HCT116 (cell line): ENCODE measurements around the gene THOC6.
A peak's percentile ranks its signal among the peaks of the same experiment; 100 is the strongest.

ENCODE experiments used
- EGR1 ChIP-seq: IDR thresholded peaks from 2 replicates; pipeline ENCODE4 v1.6.1; 2012; ENCODE audit warnings: low read depth
- EZH2 ChIP-seq: fragments of 200-600 bp; sonication (generic); IDR thresholded peaks from 2 replicates; pipeline ENCODE4 v1.6.1; 2017; ENCODE audit warnings: antibody characterized with exemption, mixed run types
- FOSL1 ChIP-seq: IDR thresholded peaks from 2 replicates; pipeline ENCODE4 v1.6.1; 2012; ENCODE audit warnings: low read depth
- POLR2A ChIP-seq: IDR thresholded peaks from 2 replicates; pipeline ENCODE4 v1.7.0; 2011; ENCODE audit warnings: borderline replicate concordance; ENCODE audit not compliant: insufficient read depth, insufficient read length; ENCODE audit errors: extremely low read depth
- RAD21 ChIP-seq: IDR thresholded peaks from 2 replicates; pipeline ENCODE4 v1.6.1; 2012; ENCODE audit warnings: low read depth, mild to moderate bottlenecking
- SP1 ChIP-seq: IDR thresholded peaks from 2 replicates; pipeline ENCODE4 v1.6.1; 2012; ENCODE audit warnings: low read depth
- SRF ChIP-seq: IDR thresholded peaks from 2 replicates; pipeline ENCODE4 v1.6.1; 2012; ENCODE audit warnings: low read depth
- TF ChIP-seq, protein P1 (sequence below), 3 experiments: fragments of 200-600 bp in 1 of 3; sonication (generic) in 1 of 3; IDR thresholded peaks in 2 of 3; conservative IDR thresholded peaks in 1 of 3; 2 replicates each; pipeline ENCODE4 v1.5.1; 2012 to 2017; ENCODE audit warnings: low read depth in 2 of 3, low read length in 2 of 3, antibody characterized with exemption in 1 of 3, borderline replicate concordance in 1 of 3, control low read depth in 1 of 3, mild to moderate bottlenecking in 1 of 3, mixed read lengths in 1 of 3, mixed run types in 1 of 3, moderate library complexity in 1 of 3; ENCODE audit not compliant: insufficient read depth in 1 of 3

DNA sequence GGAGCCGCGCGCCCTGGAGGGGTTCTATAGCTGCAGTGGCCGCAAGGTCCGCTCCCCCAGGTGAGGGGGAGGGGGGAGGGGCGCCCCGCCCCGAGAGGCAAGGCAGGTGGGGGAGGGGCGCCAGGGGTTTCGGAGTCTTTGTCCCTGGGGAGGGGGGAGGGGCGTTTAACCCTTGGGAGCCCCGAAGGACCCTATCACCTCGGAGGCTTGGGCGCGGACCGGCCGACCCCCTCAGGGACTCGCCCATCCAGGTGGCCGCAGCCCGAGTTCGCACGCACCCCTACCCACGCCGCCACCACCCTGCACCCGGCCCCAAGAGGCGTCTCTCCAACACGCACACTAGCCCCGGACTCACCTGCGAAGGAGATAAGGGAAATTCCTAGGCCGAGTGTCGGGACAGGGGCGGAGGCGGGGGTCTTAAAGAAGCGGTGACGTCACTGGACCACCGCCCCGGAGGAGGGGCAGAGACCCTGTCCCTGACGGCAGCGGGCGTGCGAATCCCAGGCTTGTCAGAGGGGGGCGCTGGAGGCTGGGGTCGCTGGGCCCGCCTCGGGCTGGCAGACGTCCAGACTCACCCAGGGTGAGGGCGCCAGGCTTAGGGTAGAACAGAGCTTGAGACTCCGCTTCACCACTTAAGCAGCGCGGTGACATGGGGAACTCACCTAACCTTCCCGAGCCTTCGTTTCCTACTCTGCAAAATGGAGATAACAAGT is 5.9 kb upstream of the THOC6 start, which contains the start of gene CLDN6:
- TF ChIP-seq, protein P1, sequence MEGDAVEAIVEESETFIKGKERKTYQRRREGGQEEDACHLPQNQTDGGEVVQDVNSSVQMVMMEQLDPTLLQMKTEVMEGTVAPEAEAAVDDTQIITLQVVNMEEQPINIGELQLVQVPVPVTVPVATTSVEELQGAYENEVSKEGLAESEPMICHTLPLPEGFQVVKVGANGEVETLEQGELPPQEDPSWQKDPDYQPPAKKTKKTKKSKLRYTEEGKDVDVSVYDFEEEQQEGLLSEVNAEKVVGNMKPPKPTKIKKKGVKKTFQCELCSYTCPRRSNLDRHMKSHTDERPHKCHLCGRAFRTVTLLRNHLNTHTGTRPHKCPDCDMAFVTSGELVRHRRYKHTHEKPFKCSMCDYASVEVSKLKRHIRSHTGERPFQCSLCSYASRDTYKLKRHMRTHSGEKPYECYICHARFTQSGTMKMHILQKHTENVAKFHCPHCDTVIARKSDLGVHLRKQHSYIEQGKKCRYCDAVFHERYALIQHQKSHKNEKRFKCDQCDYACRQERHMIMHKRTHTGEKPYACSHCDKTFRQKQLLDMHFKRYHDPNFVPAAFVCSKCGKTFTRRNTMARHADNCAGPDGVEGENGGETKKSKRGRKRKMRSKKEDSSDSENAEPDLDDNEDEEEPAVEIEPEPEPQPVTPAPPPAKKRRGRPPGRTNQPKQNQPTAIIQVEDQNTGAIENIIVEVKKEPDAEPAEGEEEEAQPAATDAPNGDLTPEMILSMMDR (IDR thresholded peaks at IDR 0.05 in 2 of 3, conservative IDR thresholded peaks at IDR 0.05 in 1 of 3; ENCODE audit: borderline replicate concordance in 1 of 3, insufficient read depth in 1 of 3, low read depth in 2 of 3, low read length in 2 of 3), result peak in 2 of 3 experiments; percentile 49 to 56; a peak in 4 of 6 replicates
- no peak for TF ChIP-seq SP1
- no peak for TF ChIP-seq POLR2A
- TF ChIP-seq EGR1, result no peak
- no peak for TF ChIP-seq SRF
- no peak for TF ChIP-seq RAD21
- no peak for TF ChIP-seq EZH2
- no peak for TF ChIP-seq FOSL1
